HepG2 (cell line): ENCODE results near the gene ABCA4.

Experiments
- RNF219 ChIP-seq: sonication (generic); formaldehyde crosslinking; IDR thresholded peaks from 2 replicates; pipeline ENCODE4 v1.5.0; 2020; ENCODE audit warnings: mild to moderate bottlenecking, missing genetic modification reagents
- SAP130 ChIP-seq: IDR thresholded peaks from 2 replicates; pipeline ENCODE4 v1.6.1; 2016; ENCODE audit warnings: low read depth
- SRF ChIP-seq: IDR thresholded peaks from 2 replicates; pipeline ENCODE4 v1.6.1; 2011; ENCODE audit warnings: mild to moderate bottlenecking, low read depth, low read length, moderate library complexity

DNA sequence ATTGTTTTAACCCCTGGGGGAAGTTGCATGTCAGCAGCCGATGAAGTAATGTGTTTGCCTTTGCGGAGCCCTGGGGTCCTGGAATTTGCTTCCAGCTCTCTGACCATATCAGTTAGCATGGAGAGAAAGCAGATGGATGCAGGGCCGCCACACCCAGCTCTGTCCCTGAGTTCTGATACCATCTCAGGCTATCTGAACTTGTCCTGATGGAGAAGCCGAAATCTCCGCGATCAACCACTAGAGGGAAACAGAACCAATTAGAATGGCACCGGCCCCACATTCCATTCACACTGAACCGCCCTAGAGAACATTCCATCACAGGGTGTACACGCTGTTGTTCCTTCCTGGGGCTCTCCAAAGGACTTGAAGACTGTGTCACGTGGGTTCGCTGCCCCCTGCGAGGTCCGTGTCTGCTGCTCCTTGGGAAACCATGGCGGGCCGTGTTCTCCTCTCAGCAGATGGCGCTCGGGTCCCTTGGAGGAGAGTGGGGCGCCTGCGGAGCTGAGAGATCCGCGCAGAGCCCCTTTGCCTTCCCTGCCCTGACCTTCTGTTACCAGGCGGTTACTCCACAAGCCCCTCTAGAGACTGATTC lies 75.4 kb downstream of the ABCA4 start:
- TF ChIP-seq SAP130 (CRISPR knock-in tag) (peak; percentile 42), RNF219 (CRISPR knock-in tag) (no peak), SRF (no peak)
